ENCODE data around the gene KIF6.

KIF6 gene

GRCh38 chr6:39625209-39625608, 100.0 kb downstream of the KIF6 start:
- H4K20me1 ChIP-seq (ENCODE audit: insufficient read depth, low read length): no peaks in the 10 kb centered on the region
- H3K4me3 ChIP-seq (ENCODE audit: low read length): no peak overlapping the region
- no peaks in the 10 kb centered on the region for H3K36me3 ChIP-seq (replicated peaks; ENCODE audit: insufficient read depth, low read length)
- H3K4me1 ChIP-seq (ENCODE audit: low read length): no peaks in the 10 kb centered on the region
- H3K79me2 ChIP-seq (ENCODE audit: low read length): no peaks in the 10 kb centered on the region
- no peak overlapping the region for H2AFZ ChIP-seq (ENCODE audit: low read length)
- H3F3A ChIP-seq (ENCODE audit: insufficient read depth, low read length): no peaks in the 10 kb centered on the region
- no peak overlapping the region for H3K27ac ChIP-seq (ENCODE audit: low read length)
- no peaks in the 10 kb centered on the region for H3K27me3 ChIP-seq (replicated peaks; ENCODE audit: insufficient read depth, low read length)
- no peaks in the 10 kb centered on the region for H3K9me3 ChIP-seq (replicated peaks; ENCODE audit: insufficient read depth, low read length)
- no peak overlapping the region for H3K9ac ChIP-seq (ENCODE audit: low read length)
- H3K9me2 ChIP-seq (replicated peaks; ENCODE audit: insufficient read depth, low read length): no peaks in the 10 kb centered on the region
- TF ChIP-seq CTCF (IDR thresholded peaks at IDR 0.05; ENCODE audit: low read length): no peak
- TF ChIP-seq EZH2 (optimal IDR thresholded peaks at IDR 0.05; ENCODE audit: low read depth, low read length): no peak
- TF ChIP-seq EZH2phosphoT487 (IDR thresholded peaks at IDR 0.05; ENCODE audit: low read length): no peak
- DNase-seq: no peak
- H3K4me2 ChIP-seq (ENCODE audit: low read depth, low read length): no peak overlapping the region

- Histone ChIP-seq H3K79me2 (ENCODE audit: low read length) (no peaks in the 10 kb centered on the region), H4K20me1 (ENCODE audit: insufficient read depth, low read length) (no peaks in the 10 kb centered on the region), H3K9ac (ENCODE audit: low read length) (no peak overlapping the region), H3K27me3 (replicated peaks; ENCODE audit: insufficient read depth, low read length) (no peaks in the 10 kb centered on the region), H2AFZ (ENCODE audit: low read length) (no peak overlapping the region), H3F3A (ENCODE audit: insufficient read depth, low read length) (no peaks in the 10 kb centered on the region), H3K4me3 (ENCODE audit: low read length) (no peak overlapping the region), H3K4me1 (ENCODE audit: low read length) (no peaks in the 10 kb centered on the region), H3K9me2 (replicated peaks; ENCODE audit: insufficient read depth, low read length) (no peaks in the 10 kb centered on the region), H3K9me3 (replicated peaks; ENCODE audit: insufficient read depth, low read length) (no peaks in the 10 kb centered on the region), H3K27ac (ENCODE audit: low read length) (no peak overlapping the region), H3K36me3 (replicated peaks; ENCODE audit: insufficient read depth, low read length) (no peaks in the 10 kb centered on the region), H3K4me2 (ENCODE audit: low read depth, low read length) (no peak overlapping the region)
- no peak for DNase-seq
- TF ChIP-seq EZH2 (optimal IDR thresholded peaks at IDR 0.05; ENCODE audit: low read depth, low read length): no peak
- no peak for TF ChIP-seq EZH2phosphoT487 (IDR thresholded peaks at IDR 0.05; ENCODE audit: low read length)
- TF ChIP-seq CTCF (IDR thresholded peaks at IDR 0.05; ENCODE audit: low read length): no peak
These were observed 101.5 kb downstream of the KIF6 start for GRCh38 chr6:39623750-39624149.

- Histone ChIP-seq H3K4me2 (ENCODE audit: low read depth, low read length) (no peak overlapping the region), H3F3A (ENCODE audit: insufficient read depth, low read length) (no peaks in the 10 kb centered on the region), H3K9me3 (replicated peaks; ENCODE audit: insufficient read depth, low read length) (no peaks in the 10 kb centered on the region), H3K9me2 (replicated peaks; ENCODE audit: insufficient read depth, low read length) (no peaks in the 10 kb centered on the region), H3K36me3 (replicated peaks; ENCODE audit: insufficient read depth, low read length) (no peaks in the 10 kb centered on the region), H3K9ac (ENCODE audit: low read length) (no peak overlapping the region), H4K20me1 (ENCODE audit: insufficient read depth, low read length) (no peaks in the 10 kb centered on the region), H3K27ac (ENCODE audit: low read length) (no peak overlapping the region), H3K4me3 (ENCODE audit: low read length) (no peak overlapping the region), H3K4me1 (ENCODE audit: low read length) (no peaks in the 10 kb centered on the region), H2AFZ (ENCODE audit: low read length) (no peak overlapping the region), H3K27me3 (replicated peaks; ENCODE audit: insufficient read depth, low read length) (no peaks in the 10 kb centered on the region), H3K79me2 (ENCODE audit: low read length) (no peaks in the 10 kb centered on the region)
- TF ChIP-seq EZH2 (optimal IDR thresholded peaks at IDR 0.05; ENCODE audit: low read depth, low read length) (no peak), EZH2phosphoT487 (IDR thresholded peaks at IDR 0.05; ENCODE audit: low read length) (no peak), CTCF (IDR thresholded peaks at IDR 0.05; ENCODE audit: low read length) (no peak)
- DNase-seq: no peak
These were observed 107.7 kb downstream of the KIF6 start for GRCh38 chr6:39617520-39617919.
